Left cardiac atrium (tissue), 4 donors: ENCODE results near the gene STEAP3. TPM values are rescaled to one million over a fixed set of nuclear protein-coding genes. Genes with fewer than 3 reads are reported as not detected.

ENCODE experiments used
- ATAC-seq, 2 donors: fragments of 200-7000 bp; cut with Tn5 transposase; one replicate each; pipeline ENCODE4 v1.9.1; 2020; ENCODE audit warnings: mild to moderate bottlenecking in 2 of 2, moderate library complexity in 2 of 2
- DNase-seq: peaks from one replicate; pipeline ENCODE4 v3.0.0-alpha.2; 2020
- intact Hi-C, 2 donors: fragments of 100-400 bp; cut with DNase I; formaldehyde crosslinking; loops; one replicate each; pipeline versions ENCODE4 v1.14.1 to v1.15.1; 2022 to 2023
- total RNA-seq, 2 donors: library from RNA; stranded (reverse); fragmentation: NEBNext Ultra II Directional; extraction: Animal tissue kit (Norgen Biotek cat#: 25700); gene quantifications; one replicate each; pipeline ENCODE4 v1.2.1, GENCODE V29; 2021
- donor health status: DM: no; HTN: yes; CAD: no.
- donor health status: DM: no; HTN: yes; CAD: no; lungs with severe emphysema.
- donor health status: DM: yes; HTN: yes; CAD: no.
- donor health status: Dilated cardiomyopathy.

The STEAP3 gene
- total RNA-seq, 2 donors from 2014 or later, result 7.7 to 11.2 TPM

GRCh38 chr2:119278946-119279345 lies 55.3 kb downstream of the STEAP3 start:
- intact Hi-C loops, result no loop called here
- no peak for ATAC-seq
- DNase-seq, result no peak

- DNase-seq, result no peak
- intact Hi-C loops, result loop anchor here in 1 of 2 donors (10.0 kb wide), 1 partner anchor 395 kb away; no protein-coding TSS in a partner anchor
- ATAC-seq, result no peak
Measured at GRCh38 chr2:119279666-119280065, 56.0 kb downstream of the STEAP3 start.

- no peak for ATAC-seq
- DNase-seq, result no peak
- intact Hi-C loops, result loop anchor here in 1 of 2 donors (10.0 kb wide), 1 partner anchor 396 kb away; no protein-coding TSS in a partner anchor
Measured at GRCh38 chr2:119280680-119281079, 57.0 kb downstream of the STEAP3 start.

- no peak for DNase-seq
- intact Hi-C loops, result loop anchor here in 1 of 2 donors (10.0 kb wide), 1 partner anchor 398 kb away; no protein-coding TSS in a partner anchor
Measured at GRCh38 chr2:119282146-119282995, 58.7 kb downstream of the STEAP3 start.

GRCh38 chr2:119282996-119283511 lies 59.4 kb downstream of the STEAP3 start:
- peak; percentile 83 to 87 for ATAC-seq
- intact Hi-C loops, result loop anchor here in 1 of 2 donors (10.0 kb wide), 1 partner anchor 398 kb away; no protein-coding TSS in a partner anchor
- DNase-seq, result peak; percentile 41

More at GRCh38 chr2:119282146-119282995, 58.7 kb downstream of the STEAP3 start:
- peak in 1 of 2 donors; percentile 15 for ATAC-seq

- peak; percentile 78 to 85 for ATAC-seq
- peak; percentile 71 for DNase-seq
- intact Hi-C loops, result loop anchor here in 1 of 2 donors (10.0 kb wide), 1 partner anchor 399 kb away; no protein-coding TSS in a partner anchor
Measured at GRCh38 chr2:119283873-119284331, 60.3 kb downstream of the STEAP3 start.

- DNase-seq (no peak), ATAC-seq (no peak)
- intact Hi-C loops, result loop anchor here in 1 of 2 donors (10.0 kb wide), 1 partner anchor 402 kb away; no protein-coding TSS in a partner anchor
Measured at GRCh38 chr2:119286661-119287060, 63.0 kb downstream of the STEAP3 start.

GRCh38 chr2:119288576-119288975 lies 64.9 kb downstream of the STEAP3 start:
- DNase-seq (no peak), ATAC-seq (no peak)
- intact Hi-C loops, result loop anchor here in 1 of 2 donors (10.0 kb wide), 1 partner anchor 404 kb away; no protein-coding TSS in a partner anchor

- intact Hi-C loops, result loop anchor here in 1 of 2 donors (10.0 kb wide), 1 partner anchor 404 kb away; no protein-coding TSS in a partner anchor
- DNase-seq, result no peak
- ATAC-seq, result no peak
Measured at GRCh38 chr2:119289093-119289492, 65.5 kb downstream of the STEAP3 start.

- intact Hi-C loops, result loop anchor here (2.0 to 10.0 kb wide), 3 partner anchors 277 to 409 kb away; no protein-coding TSS in a partner anchor
- ATAC-seq (no peak), DNase-seq (no peak)
Measured at GRCh38 chr2:119289642-119290041, 66.0 kb downstream of the STEAP3 start.

- ATAC-seq, result peak; percentile 87 to 90
- intact Hi-C loops, result loop anchor here in 1 of 2 donors (2.0 kb wide), 2 partner anchors 278 to 410 kb away; no protein-coding TSS in a partner anchor
- peak; percentile 91 for DNase-seq
Measured at GRCh38 chr2:119290859-119291587, 67.4 kb downstream of the STEAP3 start.

GRCh38 chr2:119291588-119292167 lies 68.0 kb downstream of the STEAP3 start:
- DNase-seq (no peak), ATAC-seq (no peak)
- intact Hi-C loops, result loop anchor here in 1 of 2 donors (2.0 kb wide), 2 partner anchors 279 to 411 kb away; no protein-coding TSS in a partner anchor

- no peak for ATAC-seq
- no peak for DNase-seq
- intact Hi-C loops, result no loop called here
Measured at GRCh38 chr2:119292226-119292625, 68.6 kb downstream of the STEAP3 start.

- ATAC-seq (no peak), DNase-seq (no peak)
- intact Hi-C loops, result no loop called here
Measured at GRCh38 chr2:119293254-119293653, 69.6 kb downstream of the STEAP3 start.

- ATAC-seq (peak; percentile 32 to 35), DNase-seq (no peak)
- intact Hi-C loops, result no loop called here
Measured at GRCh38 chr2:119293900-119294299, 70.3 kb downstream of the STEAP3 start.

GRCh38 chr2:119294671-119295070 lies 71.0 kb downstream of the STEAP3 start:
- ATAC-seq (no peak), DNase-seq (no peak)
- intact Hi-C loops, result no loop called here

GRCh38 chr2:119295688-119296375 lies 72.2 kb downstream of the STEAP3 start:
- ATAC-seq (no peak), DNase-seq (no peak)
- intact Hi-C loops, result no loop called here

GRCh38 chr2:119301413-119301812 lies 77.8 kb downstream of the STEAP3 start:
- intact Hi-C loops, result no loop called here
- no peak for ATAC-seq
- no peak for DNase-seq
